ENCODE results near the gene SH3RF3.
"Not testable (repeated sequence)": the region's sequence is repeated elsewhere in the genome, so short reads cannot be mapped to it uniquely, and the experiment has no call there.

The SH3RF3 gene

GRCh38 chr2:109128616-109129355 lies at the start of gene SH3RF3:
TSS of gene SH3RF3 (plus strand) at chr2:109129205.
- DNase-seq (ENCODE audit: low spot score), result no peak

- no peak for DNase-seq (ENCODE audit: low spot score)
Measured at GRCh38 chr2:109079590-109079989, 49.4 kb upstream of the SH3RF3 start.

GRCh38 chr2:109080109-109080508 lies 48.9 kb upstream of the SH3RF3 start:
- DNase-seq (ENCODE audit: low spot score), result no peak

GRCh38 chr2:109080757-109081156 lies 48.2 kb upstream of the SH3RF3 start:
- no peak for DNase-seq (ENCODE audit: low spot score)

- DNase-seq (ENCODE audit: low spot score), result no peak
Measured at GRCh38 chr2:109081374-109081773, 47.6 kb upstream of the SH3RF3 start.

GRCh38 chr2:109083771-109084170 lies 45.2 kb upstream of the SH3RF3 start:
- no peak for DNase-seq (ENCODE audit: low spot score)

GRCh38 chr2:109084341-109084740 lies 44.7 kb upstream of the SH3RF3 start:
- no peak for DNase-seq (ENCODE audit: low spot score)

- DNase-seq (ENCODE audit: low spot score), result no peak
Measured at GRCh38 chr2:109085912-109086742, 42.9 kb upstream of the SH3RF3 start.

GRCh38 chr2:109086743-109087020 lies 42.3 kb upstream of the SH3RF3 start:
- no peak for DNase-seq (ENCODE audit: low spot score)

GRCh38 chr2:109087055-109087663 lies 41.8 kb upstream of the SH3RF3 start:
- DNase-seq (ENCODE audit: low spot score), result no peak

- no peak for DNase-seq (ENCODE audit: low spot score)
Measured at GRCh38 chr2:109089602-109090300, 39.3 kb upstream of the SH3RF3 start.

GRCh38 chr2:109091526-109091925 lies 37.5 kb upstream of the SH3RF3 start:
- DNase-seq (ENCODE audit: low spot score), result no peak

GRCh38 chr2:109094144-109094543 lies 34.9 kb upstream of the SH3RF3 start:
- no peak for DNase-seq (ENCODE audit: low spot score)

GRCh38 chr2:109098251-109098920 lies 30.6 kb upstream of the SH3RF3 start:
- DNase-seq (ENCODE audit: low spot score), result no peak

- no peak for DNase-seq (ENCODE audit: low spot score)
Measured at GRCh38 chr2:109098921-109099273, 30.1 kb upstream of the SH3RF3 start.

- no peak for DNase-seq (ENCODE audit: low spot score)
Measured at GRCh38 chr2:109102588-109103233, 26.3 kb upstream of the SH3RF3 start.

- DNase-seq (ENCODE audit: low spot score), result no peak
Measured at GRCh38 chr2:109105113-109105512, 23.9 kb upstream of the SH3RF3 start.

GRCh38 chr2:109108740-109109139 lies 20.3 kb upstream of the SH3RF3 start:
- DNase-seq (ENCODE audit: low spot score), result no peak

- no peak for DNase-seq (ENCODE audit: low spot score)
Measured at GRCh38 chr2:109109342-109109741, 19.7 kb upstream of the SH3RF3 start.

- DNase-seq (ENCODE audit: low spot score), result no peak
Measured at GRCh38 chr2:109110170-109110569, 18.8 kb upstream of the SH3RF3 start.

GRCh38 chr2:109117181-109117580 lies 11.8 kb upstream of the SH3RF3 start:
- DNase-seq (ENCODE audit: low spot score), result not testable (repeated sequence)

GRCh38 chr2:109117780-109118179 lies 11.2 kb upstream of the SH3RF3 start:
- DNase-seq (ENCODE audit: low spot score), result no peak
